ENCODE results near the gene SP5.

SP5 gene

DNA sequence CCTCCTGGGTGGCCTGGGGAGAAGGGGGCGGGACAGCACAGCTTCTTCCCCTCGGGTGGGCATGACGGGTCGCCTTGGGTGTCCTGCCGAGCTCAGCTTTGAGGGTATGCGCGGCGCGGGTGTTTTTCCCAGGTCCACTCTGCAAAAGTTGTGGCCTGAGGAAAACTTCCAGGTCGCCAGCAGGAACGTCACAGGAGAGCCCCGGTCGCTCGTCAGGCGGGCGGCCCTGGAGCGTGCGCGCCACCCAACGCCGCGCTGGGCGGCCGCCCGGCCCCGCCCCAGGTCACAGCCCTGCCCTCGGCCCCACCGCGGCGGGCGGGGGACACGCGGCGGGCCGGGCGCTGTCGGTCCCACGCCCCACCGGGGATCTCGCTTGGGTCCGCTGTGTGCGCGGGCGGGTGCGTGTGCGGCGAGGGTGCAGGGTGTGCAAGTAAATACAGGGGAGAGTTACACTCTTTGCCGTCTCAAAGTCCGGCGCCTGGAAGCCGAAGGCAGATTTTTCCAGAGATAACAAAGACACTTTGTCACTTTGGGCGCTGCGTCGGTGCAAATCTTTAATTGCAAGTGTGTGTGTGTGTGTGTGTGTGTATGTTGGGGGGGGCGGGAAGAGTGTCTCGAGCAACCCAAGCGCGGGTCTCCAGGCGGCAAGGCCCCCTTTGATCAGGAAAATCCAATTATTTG lies 616 bp upstream of the SP5 start:
- peak overlapping the region; percentile 30 for H3K4me3 ChIP-seq (ENCODE audit: control insufficient read depth, low read depth, low read length)
- no peak for DNase-seq (ENCODE audit: low read depth)
- TF ChIP-seq, protein P1, sequence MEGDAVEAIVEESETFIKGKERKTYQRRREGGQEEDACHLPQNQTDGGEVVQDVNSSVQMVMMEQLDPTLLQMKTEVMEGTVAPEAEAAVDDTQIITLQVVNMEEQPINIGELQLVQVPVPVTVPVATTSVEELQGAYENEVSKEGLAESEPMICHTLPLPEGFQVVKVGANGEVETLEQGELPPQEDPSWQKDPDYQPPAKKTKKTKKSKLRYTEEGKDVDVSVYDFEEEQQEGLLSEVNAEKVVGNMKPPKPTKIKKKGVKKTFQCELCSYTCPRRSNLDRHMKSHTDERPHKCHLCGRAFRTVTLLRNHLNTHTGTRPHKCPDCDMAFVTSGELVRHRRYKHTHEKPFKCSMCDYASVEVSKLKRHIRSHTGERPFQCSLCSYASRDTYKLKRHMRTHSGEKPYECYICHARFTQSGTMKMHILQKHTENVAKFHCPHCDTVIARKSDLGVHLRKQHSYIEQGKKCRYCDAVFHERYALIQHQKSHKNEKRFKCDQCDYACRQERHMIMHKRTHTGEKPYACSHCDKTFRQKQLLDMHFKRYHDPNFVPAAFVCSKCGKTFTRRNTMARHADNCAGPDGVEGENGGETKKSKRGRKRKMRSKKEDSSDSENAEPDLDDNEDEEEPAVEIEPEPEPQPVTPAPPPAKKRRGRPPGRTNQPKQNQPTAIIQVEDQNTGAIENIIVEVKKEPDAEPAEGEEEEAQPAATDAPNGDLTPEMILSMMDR (conservative IDR thresholded peaks at IDR 0.05; ENCODE audit: control insufficient read depth, insufficient read depth, low read depth, low read length), result no peak

DNA sequence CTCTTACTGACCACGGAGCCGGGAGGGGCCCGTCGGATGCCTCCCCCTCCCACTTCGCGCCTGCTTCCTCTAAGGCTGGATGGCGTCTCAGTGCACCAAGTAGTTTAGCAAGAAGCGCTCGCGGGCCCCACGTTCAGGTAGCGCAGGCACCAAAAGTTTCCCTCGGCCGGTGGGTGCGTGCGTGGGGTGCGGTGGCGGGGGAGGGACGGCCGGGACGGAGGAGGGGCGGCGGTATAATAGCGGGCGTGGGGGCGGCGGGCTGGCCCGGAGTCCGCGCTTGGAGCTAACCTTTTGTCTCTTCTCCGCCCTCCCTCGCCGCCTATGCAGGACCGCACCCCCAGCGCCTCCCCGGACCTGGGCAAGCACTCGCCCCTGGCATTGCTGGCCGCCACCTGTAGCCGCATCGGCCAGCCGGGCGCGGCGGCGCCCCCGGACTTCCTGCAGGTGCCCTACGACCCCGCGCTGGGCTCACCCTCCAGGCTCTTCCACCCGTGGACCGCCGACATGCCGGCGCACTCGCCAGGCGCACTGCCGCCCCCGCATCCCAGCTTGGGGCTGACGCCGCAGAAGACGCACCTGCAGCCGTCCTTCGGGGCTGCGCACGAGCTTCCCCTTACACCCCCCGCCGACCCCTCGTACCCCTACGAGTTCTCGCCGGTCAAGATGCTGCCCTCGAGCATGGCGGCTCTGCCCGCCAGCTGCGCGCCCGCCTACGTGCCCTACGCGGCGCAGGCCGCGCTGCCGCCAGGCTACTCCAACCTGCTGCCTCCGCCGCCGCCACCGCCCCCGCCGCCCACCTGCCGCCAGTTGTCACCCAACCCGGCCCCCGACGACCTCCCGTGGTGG lies 1.0 kb downstream of the SP5 start:
- TF ChIP-seq, protein P1 (conservative IDR thresholded peaks at IDR 0.05; ENCODE audit: control insufficient read depth, insufficient read depth, low read depth, low read length), result no peak
- no peak for DNase-seq (ENCODE audit: low read depth)
- H3K4me3 ChIP-seq (ENCODE audit: control insufficient read depth, low read depth, low read length), result no peak overlapping the region

GRCh38 chr2:170716851-170717598 lies 1.9 kb downstream of the SP5 start:
- TF ChIP-seq, protein P1 (conservative IDR thresholded peaks at IDR 0.05; ENCODE audit: control insufficient read depth, insufficient read depth, low read depth, low read length), result no peak
- H3K4me3 ChIP-seq (ENCODE audit: control insufficient read depth, low read depth, low read length), result no peak overlapping the region
- DNase-seq (ENCODE audit: low read depth), result peak; percentile 36

DNA sequence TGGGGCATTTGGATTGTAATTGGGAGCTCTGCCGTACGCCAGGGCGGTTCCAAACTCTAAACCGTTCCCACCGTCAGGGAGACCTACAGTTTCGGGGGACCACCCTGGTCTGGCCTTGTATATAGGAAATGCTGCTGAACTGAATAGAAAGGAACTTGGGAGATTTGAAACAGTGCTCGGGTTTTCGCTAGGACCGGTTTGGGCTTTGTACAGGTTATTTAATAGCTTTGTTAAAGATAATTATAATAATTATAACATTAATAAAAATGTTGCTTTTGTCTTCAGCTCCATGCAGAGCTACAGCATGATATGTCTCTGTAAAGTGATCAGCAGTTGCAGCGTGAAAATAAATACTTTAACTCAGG lies 2.4 kb downstream of the SP5 start:
- TF ChIP-seq, protein P1 (conservative IDR thresholded peaks at IDR 0.05; ENCODE audit: control insufficient read depth, insufficient read depth, low read depth, low read length), result no peak
- no peak overlapping the region for H3K4me3 ChIP-seq (ENCODE audit: control insufficient read depth, low read depth, low read length)
- DNase-seq (ENCODE audit: low read depth), result no peak

GRCh38 chr2:170717991-170718589 lies 3.0 kb downstream of the SP5 start:
- H3K4me3 ChIP-seq (ENCODE audit: control insufficient read depth, low read depth, low read length), result no peak overlapping the region
- TF ChIP-seq, protein P1 (conservative IDR thresholded peaks at IDR 0.05; ENCODE audit: control insufficient read depth, insufficient read depth, low read depth, low read length), result no peak
- no peak for DNase-seq (ENCODE audit: low read depth)

GRCh38 chr2:170719810-170720209 lies 4.7 kb downstream of the SP5 start:
- no peak for DNase-seq (ENCODE audit: low read depth)
- no peak overlapping the region for H3K4me3 ChIP-seq (ENCODE audit: control insufficient read depth, low read depth, low read length)
- TF ChIP-seq, protein P1 (conservative IDR thresholded peaks at IDR 0.05; ENCODE audit: control insufficient read depth, insufficient read depth, low read depth, low read length), result no peak

Data from fibroblast of mammary gland (primary cell).